Measurements from ENCODE around the gene AFAP1.
"Not testable (repeated sequence)": the region's sequence is repeated elsewhere in the genome, so short reads cannot be mapped to it uniquely, and the experiment has no call there.

Gene AFAP1

DNA sequence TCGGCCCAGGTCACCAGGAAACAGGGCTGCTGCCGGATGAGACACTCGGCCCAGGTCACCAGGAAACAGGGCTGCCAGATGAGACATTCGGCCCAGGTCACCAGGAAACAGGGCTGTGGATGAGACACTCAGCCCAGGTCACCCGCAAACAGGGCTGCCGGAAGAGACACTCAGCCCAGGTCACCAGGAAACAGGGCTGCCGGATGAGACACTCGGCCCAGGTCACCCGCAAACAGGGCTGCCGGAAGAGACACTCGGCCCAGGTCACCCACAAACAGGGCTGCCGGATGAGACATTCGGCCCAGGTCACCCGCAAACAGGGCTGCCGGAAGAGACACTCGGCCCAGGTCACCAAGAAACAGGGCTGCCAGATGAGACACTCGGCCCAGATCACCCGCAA is 21.5 kb downstream of the AFAP1 start:
- H3K9me3 Mint-ChIP-seq, H3K4me3 Mint-ChIP-seq, H3K27ac Mint-ChIP-seq, H3K27me3 Mint-ChIP-seq, H3K36me3 Mint-ChIP-seq: not testable (repeated sequence)
- peaks cover 31% of the 10 kb centered on the region for H3K4me1 Mint-ChIP-seq

DNA sequence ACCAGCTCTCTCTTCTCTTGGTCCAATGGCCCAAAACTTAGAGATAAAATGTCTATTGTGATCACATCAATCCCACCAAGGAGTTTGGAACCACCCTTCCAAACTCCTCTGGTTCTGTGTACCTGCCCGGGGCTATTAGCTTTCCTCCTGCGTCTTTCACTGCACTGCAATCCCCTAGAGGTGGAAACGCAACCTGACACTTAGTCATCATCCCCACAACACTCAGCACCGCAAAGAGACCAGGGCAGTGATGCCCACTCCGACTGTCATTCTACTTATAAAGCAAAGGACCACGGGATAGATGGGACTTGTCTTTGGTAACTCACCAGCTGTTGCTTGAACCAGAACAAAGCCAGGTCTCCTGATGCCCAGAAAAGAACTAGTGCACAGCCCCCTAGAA is 22.0 kb downstream of the AFAP1 start:
- Mint-ChIP-seq H3K9me3 (no peaks in the 10 kb centered on the region), H3K27ac (no peak overlapping the region), H3K4me1 (peaks cover 32% of the 10 kb centered on the region), H3K27me3 (no peaks in the 10 kb centered on the region), H3K4me3 (no peak overlapping the region), H3K36me3 (no peaks in the 10 kb centered on the region)

DNA sequence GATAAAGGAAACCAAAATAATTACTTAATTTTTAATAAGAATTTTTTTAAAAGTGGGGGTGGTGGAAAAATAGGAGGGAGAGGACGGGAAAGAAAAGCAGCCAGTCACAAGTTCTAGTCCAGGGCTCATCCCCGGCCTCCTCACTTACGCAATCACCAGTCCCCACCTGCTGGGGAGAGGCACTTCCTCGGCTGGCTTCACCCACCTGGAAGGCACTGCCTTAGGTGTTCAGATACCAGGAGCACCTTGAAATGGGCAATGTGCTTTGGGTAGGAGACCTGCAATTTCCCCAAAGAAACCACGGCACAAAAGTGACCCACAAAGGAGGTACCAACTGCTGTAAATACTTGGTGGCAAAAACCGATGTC is 23.8 kb downstream of the AFAP1 start:
- H3K27ac Mint-ChIP-seq, result no peak overlapping the region
- no peaks in the 10 kb centered on the region for H3K9me3 Mint-ChIP-seq
- no peak overlapping the region for H3K4me3 Mint-ChIP-seq
- no peaks in the 10 kb centered on the region for H3K36me3 Mint-ChIP-seq
- H3K4me1 Mint-ChIP-seq, result peaks cover 38% of the 10 kb centered on the region
- peaks cover 2% of the 10 kb centered on the region for H3K27me3 Mint-ChIP-seq

DNA sequence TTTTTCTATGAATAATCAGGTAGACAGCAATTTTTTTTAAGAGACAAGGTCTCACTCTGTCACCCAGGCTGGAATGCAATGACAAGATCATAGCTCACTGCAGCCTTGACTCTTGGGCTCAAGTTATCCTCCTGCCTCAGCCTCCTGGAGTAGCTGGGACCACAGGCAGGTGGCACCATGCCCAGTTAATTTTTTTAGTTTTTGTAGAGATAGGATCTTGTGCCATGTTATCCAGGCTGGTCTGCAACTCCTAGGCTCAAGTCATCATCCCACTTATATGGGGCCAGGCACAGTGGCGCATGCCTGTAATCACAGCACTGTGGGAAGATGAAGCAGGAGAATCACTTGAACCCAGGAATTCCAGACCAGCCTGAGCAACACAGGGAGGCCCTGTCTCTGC is 26.8 kb downstream of the AFAP1 start:
- Mint-ChIP-seq H3K27ac (no peak overlapping the region), H3K27me3 (peaks cover 2% of the 10 kb centered on the region), H3K4me1 (peaks cover 55% of the 10 kb centered on the region), H3K9me3 (no peaks in the 10 kb centered on the region), H3K4me3 (no peak overlapping the region), H3K36me3 (no peaks in the 10 kb centered on the region)

DNA sequence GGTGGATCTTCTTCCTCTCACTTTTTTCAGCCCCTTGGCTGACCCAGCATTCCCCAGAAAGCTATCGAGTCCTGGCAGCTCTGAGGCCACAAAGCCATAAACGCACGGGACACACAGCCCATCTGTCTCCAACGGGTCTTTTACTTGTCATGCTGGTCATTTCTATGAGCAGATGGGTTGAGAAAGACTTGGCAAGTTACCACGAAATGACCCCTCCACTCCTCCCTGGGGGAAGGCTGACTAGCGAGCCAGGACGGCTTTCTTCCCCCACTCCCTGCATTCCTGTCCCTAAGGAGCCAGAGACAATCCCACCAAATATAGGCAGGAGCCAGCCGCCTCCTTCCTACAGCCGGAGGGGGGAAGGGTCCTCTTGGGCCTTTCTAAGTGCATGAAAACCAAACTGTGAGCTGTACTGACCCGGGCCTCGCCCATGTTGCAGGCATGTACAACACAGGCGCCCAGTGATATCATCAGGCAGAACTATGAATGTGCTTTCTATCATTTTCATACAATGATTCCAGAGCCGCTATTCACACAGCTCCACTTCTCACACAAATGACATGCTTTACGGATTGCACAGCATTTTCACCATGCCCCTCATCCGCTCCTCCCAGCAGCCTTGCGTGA is 28.6 kb downstream of the AFAP1 start:
- Mint-ChIP-seq H3K36me3 (peaks cover 2% of the 10 kb centered on the region), H3K9me3 (no peaks in the 10 kb centered on the region), H3K4me1 (peaks cover 44% of the 10 kb centered on the region), H3K27me3 (peaks cover 2% of the 10 kb centered on the region), H3K4me3 (no peak overlapping the region), H3K27ac (no peak overlapping the region)

DNA sequence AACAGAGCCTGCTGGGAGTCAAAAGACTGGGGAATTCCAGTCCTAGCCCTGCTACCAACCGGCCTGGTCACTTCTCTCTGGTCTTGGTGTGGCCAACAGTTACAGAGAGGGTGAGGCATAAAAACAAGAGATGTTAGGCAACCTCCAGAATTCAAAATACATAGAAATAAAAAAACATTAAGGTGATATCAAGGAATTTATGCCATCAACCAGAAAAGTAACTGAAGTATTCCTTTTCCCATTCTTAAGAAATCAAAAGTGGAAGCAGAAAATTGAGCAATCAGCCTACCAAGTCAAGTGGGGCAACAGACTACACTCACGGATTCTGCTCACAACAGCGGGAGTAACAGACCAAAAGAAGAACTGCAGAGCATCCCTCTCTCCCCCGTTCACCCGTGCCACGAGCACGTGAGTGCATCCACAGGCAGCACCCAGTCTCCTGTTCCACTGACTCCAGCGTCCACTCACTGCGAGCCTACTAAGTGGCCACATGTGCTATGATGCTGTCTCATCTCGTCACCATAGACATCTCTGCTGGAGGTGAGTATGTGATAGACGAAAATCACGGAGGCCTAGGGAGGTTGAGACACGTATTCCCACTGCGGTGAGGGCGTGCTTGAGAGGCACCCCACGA is 29.3 kb downstream of the AFAP1 start:
- no peak overlapping the region for H3K4me3 Mint-ChIP-seq
- peaks cover 2% of the 10 kb centered on the region for H3K27me3 Mint-ChIP-seq
- H3K36me3 Mint-ChIP-seq, result peaks cover 2% of the 10 kb centered on the region
- H3K27ac Mint-ChIP-seq, result no peak overlapping the region
- H3K4me1 Mint-ChIP-seq, result peaks cover 46% of the 10 kb centered on the region
- H3K9me3 Mint-ChIP-seq, result no peaks in the 10 kb centered on the region

DNA sequence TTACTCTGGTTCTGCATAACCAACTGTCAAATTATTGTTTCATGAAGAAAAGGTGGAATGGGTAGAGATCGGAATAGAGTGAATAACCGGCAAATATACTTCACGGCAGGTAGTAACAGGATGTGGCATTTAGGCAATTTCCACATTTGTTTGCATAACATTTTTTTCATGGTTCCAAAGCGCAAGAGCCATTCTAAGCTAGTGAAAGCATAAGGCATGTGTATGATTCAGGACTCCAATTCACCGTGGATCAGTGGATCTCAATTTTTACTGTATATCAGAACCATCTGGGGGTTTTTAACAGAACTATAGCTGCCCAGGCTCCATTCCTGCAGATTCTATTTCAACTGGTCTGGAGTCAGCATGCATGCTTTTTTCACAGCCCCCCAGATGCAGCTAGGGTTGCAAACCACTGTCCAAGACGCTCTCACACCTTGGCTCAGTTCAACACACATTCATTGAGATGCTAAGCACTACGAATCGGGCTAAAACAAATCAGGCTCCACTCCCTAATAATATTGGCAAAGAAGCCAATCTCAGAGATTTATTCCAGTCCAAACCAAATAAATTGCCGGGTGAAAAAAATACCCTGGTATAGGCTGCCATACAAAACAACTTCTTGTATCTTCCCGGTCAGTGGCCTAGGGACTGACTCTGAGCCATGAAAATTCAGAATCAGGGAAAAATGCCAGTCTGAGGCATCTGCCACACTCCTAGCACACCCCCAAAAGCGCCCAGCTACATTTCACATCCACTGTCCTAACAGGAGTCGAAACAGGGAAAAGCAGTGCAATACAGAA is 30.0 kb downstream of the AFAP1 start:
- H3K27ac Mint-ChIP-seq, result no peak overlapping the region
- peaks cover 2% of the 10 kb centered on the region for H3K27me3 Mint-ChIP-seq
- peaks cover 2% of the 10 kb centered on the region for H3K36me3 Mint-ChIP-seq
- H3K4me1 Mint-ChIP-seq, result peaks cover 44% of the 10 kb centered on the region
- no peak overlapping the region for H3K4me3 Mint-ChIP-seq
- H3K9me3 Mint-ChIP-seq, result no peaks in the 10 kb centered on the region

DNA sequence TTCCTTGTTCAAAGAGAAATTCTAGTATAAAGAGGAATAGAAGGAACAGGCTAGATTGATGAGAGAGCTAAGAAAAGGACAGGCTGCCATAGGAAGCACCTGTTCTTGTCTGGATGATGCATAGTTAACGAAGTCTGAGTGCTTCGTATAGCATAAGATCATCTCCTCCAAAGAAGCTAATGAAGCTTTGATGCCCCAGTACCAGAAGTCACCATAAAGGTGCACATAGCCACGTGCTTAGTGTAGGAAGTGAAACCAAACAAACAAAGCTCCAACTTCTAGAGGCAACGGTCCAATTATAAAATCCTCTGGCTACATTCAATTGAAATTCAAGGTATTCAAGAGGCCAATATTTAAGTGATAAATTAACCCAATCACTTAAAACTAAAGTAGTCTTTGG is 31.0 kb downstream of the AFAP1 start:
- Mint-ChIP-seq H3K36me3 (peaks cover 2% of the 10 kb centered on the region), H3K27ac (no peak overlapping the region), H3K9me3 (no peaks in the 10 kb centered on the region), H3K4me1 (peaks cover 51% of the 10 kb centered on the region), H3K27me3 (peaks cover 2% of the 10 kb centered on the region), H3K4me3 (no peak overlapping the region)

DNA sequence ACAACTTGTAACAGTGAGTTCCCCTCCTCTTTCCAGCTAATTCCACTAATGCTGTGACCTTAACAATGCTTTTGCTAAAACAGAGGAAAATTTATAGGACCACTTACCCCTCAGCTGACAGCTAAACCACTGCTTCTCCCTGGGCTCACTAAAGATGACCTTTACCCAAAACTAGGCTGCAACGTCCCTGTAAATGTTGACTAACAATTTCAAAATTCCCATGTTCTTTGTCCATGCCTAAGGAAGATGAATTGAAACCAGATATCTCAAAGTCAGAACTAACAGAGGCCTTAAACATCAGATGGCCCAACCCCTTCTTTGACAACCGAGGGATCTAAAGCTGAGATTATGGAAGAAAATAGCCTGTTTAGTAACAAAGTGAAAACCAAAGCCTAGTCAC is 32.5 kb downstream of the AFAP1 start:
- no peak overlapping the region for H3K4me3 Mint-ChIP-seq
- peaks cover 56% of the 10 kb centered on the region for H3K4me1 Mint-ChIP-seq
- H3K36me3 Mint-ChIP-seq, result peaks cover 2% of the 10 kb centered on the region
- no peak overlapping the region for H3K27ac Mint-ChIP-seq
- no peaks in the 10 kb centered on the region for H3K9me3 Mint-ChIP-seq
- H3K27me3 Mint-ChIP-seq, result no peaks in the 10 kb centered on the region

DNA sequence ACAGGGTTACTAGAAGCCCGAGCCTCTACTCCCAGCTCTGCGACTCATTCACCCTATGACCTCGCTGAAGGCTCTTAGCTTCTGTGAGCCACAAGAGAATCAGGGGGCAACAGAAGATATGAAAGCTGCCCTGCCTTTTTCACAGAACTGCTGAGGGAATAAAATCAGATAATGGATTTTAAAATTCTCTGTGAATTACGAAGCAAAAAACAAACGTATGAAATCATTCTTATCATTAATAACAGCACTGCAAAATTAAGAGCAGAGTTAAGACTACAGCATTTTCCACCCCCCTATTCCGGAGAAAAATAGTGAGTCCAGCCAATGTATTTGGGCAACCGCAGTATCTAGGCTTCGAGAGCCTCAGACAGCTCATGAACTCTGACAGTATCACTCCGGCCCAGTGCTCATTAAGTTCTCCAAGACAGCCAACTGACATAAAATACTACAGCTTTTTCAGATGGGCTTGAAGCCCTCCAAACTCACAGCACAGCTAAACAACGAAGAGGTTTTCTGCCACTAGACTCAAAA is 33.4 kb downstream of the AFAP1 start:
- no peaks in the 10 kb centered on the region for H3K9me3 Mint-ChIP-seq
- H3K27me3 Mint-ChIP-seq, result no peaks in the 10 kb centered on the region
- H3K27ac Mint-ChIP-seq, result no peak overlapping the region
- no peak overlapping the region for H3K4me3 Mint-ChIP-seq
- H3K4me1 Mint-ChIP-seq, result peaks cover 57% of the 10 kb centered on the region
- peaks cover 2% of the 10 kb centered on the region for H3K36me3 Mint-ChIP-seq

DNA sequence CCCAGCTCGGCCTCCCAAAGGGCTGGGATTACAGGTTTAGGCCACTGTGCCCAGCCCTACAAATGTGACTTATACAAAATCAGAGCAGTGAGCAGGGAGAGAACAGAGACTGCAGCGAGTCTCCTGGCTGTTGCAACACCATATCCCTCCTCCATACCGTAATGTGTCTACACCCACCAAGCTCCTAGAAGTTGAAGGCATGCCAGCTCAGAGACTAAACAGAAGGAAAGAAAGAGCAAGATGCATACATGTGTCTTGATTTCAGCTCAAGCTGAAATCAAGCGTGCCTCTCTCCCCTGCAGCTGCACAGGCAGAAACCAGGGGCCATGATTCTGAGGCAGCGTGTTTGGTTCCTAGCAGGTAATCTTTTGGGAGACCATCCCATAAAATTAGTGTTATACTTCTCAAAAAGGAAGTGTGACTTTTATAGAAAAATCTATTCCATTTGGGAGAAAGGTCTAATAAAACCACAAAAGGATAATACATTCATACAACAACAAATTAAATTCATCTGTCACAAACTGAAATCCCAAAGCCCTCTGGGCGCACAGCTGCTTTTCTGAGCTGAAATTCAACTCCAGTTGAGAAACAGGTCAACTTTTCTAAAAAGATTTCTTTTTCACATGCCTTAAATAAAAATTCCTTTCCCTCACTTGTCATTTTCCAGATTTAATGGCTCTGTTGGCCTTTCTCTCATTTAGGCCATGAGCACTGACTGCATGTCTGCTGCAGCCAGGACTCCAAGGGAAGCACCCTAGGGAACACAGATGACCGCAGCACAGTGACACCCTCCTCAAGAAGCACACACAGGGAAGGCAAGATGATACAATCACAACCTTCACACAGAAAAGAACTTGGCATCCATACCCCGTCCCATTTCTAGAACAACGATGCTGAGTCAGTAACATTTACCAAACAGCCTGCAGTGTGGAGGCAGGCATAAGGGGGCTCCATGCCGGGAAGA is 34.4 kb downstream of the AFAP1 start:
- Mint-ChIP-seq H3K27me3 (no peaks in the 10 kb centered on the region), H3K27ac (peak overlapping the region; percentile 90), H3K9me3 (no peaks in the 10 kb centered on the region), H3K4me1 (peaks cover 62% of the 10 kb centered on the region), H3K36me3 (peaks cover 2% of the 10 kb centered on the region), H3K4me3 (no peak overlapping the region)

DNA sequence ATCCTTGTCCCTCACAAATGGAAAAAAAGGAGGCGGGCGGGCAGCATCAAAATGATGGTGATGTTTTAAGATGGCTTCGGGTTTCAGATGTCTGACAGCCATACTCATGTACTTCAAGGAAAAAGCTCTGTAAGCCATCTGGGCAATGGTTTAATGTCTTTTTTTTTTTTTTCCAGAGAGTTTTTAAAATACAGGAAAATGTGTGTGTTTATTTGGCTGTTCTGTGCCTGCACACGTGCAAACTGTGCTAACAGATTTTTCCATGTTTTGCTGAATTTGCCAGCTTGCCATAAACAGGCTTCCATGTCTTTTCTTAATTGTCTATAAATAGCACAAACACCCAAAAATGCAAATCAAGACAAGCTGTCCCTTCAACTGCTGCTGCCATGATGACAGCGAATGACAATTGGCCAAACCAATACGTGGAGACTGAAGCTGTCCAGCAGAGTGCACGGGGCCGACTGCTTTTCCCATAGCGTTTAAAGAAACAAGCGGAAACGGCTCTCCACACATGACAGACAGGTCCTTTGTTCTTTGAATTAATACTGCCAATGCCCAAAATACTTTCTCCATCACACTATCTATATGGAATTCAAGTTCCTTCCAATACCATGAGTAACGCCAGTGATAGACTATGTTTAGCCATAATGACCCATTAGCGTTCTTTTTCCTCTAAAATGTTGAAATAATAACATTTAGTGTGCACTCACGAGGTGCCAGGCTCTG is 35.7 kb downstream of the AFAP1 start:
- Mint-ChIP-seq H3K36me3 (peaks cover 2% of the 10 kb centered on the region), H3K27ac (no peak overlapping the region), H3K4me3 (no peak overlapping the region), H3K4me1 (peaks cover 57% of the 10 kb centered on the region), H3K27me3 (no peaks in the 10 kb centered on the region), H3K9me3 (no peaks in the 10 kb centered on the region)

DNA sequence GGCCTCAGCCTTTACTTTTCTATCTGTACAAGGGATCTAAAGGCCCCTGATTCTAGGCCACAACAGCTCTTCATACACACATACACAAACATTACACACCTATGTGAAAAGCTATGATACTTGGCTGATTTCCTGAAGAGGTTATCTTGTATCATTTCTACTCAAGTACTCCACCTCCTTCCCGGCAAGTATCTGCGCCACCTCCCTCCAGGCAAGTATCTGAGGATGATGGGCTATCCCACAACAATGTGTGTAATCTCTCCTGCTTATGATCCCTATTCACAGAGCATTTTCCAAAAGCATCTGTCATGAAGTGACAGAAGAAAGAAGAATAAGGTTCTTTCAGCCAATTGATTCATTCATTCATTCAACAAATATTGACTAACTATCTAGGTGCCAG is 36.8 kb downstream of the AFAP1 start:
- Mint-ChIP-seq H3K36me3 (peaks cover 2% of the 10 kb centered on the region), H3K27me3 (no peaks in the 10 kb centered on the region), H3K27ac (no peak overlapping the region), H3K4me3 (no peak overlapping the region), H3K4me1 (peaks cover 53% of the 10 kb centered on the region), H3K9me3 (no peaks in the 10 kb centered on the region)

DNA sequence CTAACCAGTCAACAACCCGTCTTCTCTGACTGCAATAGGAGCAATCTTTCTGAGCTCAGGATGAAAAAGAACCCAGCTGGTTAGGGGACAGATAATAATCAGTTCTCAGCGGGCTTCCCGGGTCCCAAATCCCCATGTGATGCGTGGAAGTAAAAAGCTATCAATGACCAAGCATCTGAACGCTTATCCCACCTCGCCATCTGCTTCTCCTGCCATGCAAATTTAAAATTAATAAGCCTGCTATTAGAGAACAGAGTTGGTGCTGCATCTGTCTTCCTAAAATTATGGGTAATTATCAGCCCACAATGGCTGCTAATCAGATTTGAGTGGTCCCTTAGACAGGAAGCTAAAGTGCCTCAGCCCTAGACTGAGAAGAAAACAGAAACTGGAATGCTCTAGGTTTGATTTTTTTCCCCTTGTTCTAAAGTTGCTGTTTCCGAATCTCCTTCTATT is 37.5 kb downstream of the AFAP1 start:
- H3K36me3 Mint-ChIP-seq, result peaks cover under 1% of the 10 kb centered on the region
- no peaks in the 10 kb centered on the region for H3K9me3 Mint-ChIP-seq
- H3K27ac Mint-ChIP-seq, result no peak overlapping the region
- H3K4me1 Mint-ChIP-seq, result peaks cover 53% of the 10 kb centered on the region
- H3K27me3 Mint-ChIP-seq, result no peaks in the 10 kb centered on the region
- no peak overlapping the region for H3K4me3 Mint-ChIP-seq

All from activated naive CD4-positive, alpha-beta T cell treated with anti-CD3 and anti-CD28 coated beads, Interleukin-2, amount 50 U/mL, for 24 hours (primary cell).